Stromal cell of bone marrow (primary cell): ENCODE results near the gene C12orf57.

ENCODE experiments used
- DNase-seq: peaks from one replicate; pipeline ENCODE4 v3.0.0-alpha.2; 2012; ENCODE audit warnings: low read depth

Gene C12orf57

DNA sequence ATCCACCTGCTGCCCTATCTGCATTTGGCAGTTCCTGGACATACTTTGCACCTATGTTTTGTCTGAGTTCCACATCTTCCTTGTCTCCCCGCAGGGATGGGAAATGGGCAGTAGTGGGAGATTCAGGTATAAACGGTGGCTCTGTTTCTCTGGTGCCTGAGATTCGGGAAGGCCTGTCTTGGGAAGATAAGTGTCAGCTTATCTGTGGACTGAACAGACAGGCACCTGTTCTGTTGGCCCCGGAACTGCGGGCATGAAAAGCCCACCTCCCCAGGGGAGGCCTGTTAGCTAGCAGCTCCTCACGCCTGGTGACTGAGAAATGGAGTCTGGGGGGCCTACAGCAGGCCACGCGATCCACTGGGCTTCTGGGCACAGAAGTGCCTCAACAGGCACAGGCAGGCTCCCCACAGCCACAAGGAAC lies 20.8 kb downstream of the C12orf57 start:
- DNase-seq: no peak

DNA sequence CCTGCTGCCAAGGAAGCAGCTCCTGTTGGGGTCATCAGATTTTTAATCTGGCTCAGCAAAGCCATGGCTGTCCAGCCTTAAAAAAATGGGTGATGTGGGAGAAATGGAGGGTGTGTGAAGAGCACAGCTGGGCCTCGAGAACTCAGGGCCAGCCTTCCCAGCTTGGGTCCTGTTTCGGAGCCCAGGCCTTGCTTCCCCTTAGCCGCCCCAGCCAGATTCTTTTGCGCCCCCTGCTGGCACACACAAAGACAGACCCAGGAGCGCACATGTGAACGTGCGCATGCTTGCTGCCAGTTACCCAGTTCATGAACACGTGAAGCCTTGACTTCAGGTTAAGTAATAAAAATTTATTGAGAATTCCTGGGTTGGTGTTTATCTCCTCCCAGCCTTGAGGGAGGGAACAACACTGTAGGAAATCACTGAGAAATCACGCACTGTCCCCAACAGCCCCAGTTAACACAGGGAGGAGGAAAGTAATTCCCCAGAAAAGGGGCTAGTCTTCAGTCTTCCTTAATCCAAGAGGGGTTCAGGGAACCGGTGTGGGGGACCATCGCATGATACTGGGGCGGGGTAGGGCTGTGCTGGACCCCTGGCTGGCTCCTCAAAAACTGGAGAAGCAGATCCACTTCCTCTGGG lies 21.3 kb downstream of the C12orf57 start:
- DNase-seq: peak; percentile 74

DNA sequence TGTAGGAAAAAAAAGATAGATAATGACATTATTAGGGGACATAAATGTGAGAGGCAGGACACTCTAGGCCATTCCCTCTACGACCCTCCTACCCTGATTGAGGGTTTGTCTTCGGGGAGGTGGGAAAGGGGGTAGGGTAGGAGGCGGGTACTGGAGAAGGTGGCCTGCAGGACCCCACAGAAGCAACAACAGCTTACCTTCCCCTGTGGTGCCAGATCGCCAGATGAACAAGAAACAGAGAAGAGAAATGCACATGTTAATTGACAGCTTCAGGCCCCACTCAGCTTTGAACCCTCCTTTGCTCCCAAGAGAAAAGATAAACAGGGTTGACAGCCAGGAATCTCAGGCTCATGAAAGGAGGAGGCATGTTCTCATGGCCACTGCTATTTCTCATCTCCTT lies 21.9 kb downstream of the C12orf57 start:
- no peak for DNase-seq

DNA sequence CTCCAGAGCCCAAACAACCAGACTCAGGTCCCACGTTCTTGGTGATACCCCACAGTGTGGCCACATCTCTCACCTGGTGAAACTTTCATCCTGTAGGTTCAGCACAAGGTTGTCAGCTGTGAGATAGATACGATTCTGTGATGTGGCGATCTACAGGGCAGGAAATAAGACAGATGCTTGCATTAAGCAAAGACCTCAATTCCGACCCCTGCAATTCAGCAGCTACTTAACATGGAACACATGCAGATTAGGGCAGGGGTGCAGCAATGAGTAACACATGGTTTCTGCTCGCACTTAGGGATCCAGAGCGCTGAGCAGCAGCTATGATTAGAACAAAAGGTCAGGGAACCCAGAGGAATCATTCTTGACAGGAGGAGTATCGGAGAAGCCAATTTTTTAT lies 22.5 kb downstream of the C12orf57 start:
- no peak for DNase-seq

GRCh38 chr12:6967651-6968100 lies 23.9 kb downstream of the C12orf57 start:
- no peak for DNase-seq

DNA sequence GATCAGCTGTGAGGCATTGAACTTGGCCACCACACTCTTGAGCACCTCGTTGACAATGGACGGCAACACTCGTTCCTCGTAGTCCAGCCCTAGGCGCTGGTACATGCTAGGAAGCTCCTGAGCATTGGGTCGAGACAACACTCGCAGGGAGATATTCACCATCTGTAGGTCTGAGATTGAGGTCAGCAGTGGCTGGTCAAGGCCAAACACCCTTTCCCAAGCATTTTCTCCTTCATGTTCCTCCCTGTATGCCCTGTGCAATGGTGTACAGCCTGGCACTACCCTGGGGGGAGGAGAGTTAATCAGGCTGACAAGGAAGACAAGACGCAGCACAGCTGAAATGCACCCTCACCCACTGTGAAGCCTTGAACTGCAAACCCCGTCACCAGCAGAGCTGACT lies 24.6 kb downstream of the C12orf57 start:
- no peak for DNase-seq

GRCh38 chr12:6970096-6970527 lies 26.3 kb downstream of the C12orf57 start:
- DNase-seq: no peak

DNA sequence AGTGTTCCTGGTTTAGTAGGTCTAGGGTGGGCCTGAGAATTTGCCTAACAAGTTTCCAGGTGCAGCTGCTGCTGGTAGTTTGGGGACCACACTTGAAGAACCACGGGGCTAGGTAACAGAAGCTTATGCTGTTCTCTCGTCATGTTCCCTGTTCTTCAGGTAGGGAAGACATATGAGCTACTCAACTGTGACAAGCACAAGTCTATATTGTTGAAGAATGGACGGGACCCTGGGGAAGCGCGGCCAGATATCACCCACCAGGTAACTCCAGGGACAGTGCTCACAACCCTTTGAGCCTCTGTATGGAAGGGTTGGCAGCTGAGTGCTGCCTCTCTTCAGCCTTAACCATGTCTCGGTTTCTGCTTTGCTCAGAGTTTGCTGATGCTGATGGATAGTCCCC lies 30.4 kb downstream of the C12orf57 start:
- DNase-seq: no peak

DNA sequence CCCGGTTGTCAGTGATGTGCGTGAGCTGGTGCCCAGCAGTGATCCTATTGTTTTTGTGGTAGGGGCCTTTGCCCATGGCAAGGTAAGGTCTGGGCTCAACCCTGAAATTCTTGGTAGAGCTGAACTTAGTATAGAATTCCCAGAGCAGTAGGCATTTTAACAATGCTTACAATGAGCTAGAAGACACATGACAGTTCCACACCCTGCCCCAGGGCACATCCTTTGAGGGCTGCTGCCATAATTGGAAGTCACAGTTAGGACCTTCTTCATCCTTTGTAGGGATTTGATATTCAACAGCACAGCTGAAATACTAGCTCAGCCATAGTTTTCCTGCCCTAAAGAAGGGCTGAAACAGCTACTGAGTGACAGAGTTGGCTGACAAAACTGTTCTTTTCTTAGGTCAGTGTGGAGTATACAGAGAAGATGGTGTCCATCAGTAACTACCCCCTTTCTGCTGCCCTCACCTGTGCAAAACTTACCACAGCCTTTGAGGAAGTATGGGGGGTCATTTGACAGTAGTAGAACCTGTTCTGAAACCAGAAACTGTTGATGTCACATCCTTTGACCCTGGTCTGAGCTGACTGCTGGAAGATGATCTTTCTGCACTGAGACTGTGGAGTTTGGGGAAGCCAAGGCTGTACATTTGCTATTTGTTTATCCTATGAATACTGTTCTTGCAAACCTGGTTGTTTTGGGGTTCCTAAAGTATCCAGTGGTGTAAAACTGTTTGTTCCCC lies 31.6 kb downstream of the C12orf57 start:
- no peak for DNase-seq

DNA sequence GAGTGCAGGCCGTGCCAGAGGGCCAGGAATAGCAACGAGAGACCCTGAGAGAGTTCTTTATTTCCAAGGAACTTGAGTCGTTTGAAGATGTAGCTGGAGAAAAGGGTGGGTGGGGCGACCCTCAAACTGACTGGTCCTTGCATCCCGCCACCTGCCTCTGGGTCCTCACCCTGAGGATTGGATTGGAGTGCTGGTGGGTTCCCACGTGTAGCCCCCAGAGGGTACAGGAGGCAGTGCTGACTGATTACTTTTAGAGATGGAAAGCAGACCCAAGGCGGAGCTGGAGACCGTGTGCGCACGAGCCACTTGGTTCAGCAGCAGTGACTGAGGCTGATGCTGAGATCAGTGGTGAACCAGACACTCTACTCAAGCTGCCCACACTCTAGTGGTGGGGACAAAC lies 33.8 kb downstream of the C12orf57 start:
- no peak for DNase-seq

GRCh38 chr12:6978188-6978587 lies 34.4 kb downstream of the C12orf57 start:
- no peak for DNase-seq

GRCh38 chr12:6978611-6979011 lies 34.8 kb downstream of the C12orf57 start:
- no peak for DNase-seq

DNA sequence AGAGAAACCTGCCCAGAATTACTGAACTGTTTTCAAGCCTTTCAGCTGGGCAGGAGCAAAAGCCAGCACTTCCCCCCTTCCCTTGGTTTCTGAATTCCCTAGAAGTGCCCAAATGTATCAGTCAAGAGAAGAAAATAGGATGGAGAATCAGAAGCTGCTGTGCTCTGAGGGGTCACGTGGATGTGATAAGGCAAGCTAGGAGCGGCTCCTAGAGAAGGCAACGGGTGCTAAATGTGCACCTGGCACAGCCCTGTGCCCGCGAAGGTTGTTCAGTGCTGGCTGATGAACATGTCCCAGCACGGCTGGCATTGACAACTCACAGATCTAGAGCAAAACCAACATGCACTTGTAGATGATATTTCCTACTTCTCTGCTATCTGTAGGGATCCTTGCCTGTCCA lies 35.2 kb downstream of the C12orf57 start:
- DNase-seq: no peak

- no peak for DNase-seq
Observed at GRCh38 chr12:6979453-6979852, 35.6 kb downstream of the C12orf57 start.

DNA sequence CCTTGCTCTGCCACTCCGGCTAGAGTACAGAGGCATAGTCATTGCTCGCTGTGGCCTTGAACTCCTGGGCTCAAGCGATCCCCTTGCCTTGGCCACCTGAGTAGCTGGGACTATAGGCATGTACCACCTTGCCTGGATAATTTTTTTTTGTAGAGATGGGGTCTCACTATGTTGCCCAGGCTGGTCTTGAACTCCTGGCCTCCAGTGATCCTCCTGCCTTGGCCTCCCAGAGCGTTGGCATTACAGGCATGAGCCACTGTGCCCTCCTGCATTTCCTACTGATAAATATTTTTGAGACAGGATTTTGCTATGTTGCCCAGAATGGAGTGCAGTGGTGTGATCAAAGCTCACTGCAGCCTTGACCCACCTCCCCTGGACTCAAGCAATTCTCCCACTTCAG lies 36.3 kb downstream of the C12orf57 start:
- DNase-seq: no peak

DNA sequence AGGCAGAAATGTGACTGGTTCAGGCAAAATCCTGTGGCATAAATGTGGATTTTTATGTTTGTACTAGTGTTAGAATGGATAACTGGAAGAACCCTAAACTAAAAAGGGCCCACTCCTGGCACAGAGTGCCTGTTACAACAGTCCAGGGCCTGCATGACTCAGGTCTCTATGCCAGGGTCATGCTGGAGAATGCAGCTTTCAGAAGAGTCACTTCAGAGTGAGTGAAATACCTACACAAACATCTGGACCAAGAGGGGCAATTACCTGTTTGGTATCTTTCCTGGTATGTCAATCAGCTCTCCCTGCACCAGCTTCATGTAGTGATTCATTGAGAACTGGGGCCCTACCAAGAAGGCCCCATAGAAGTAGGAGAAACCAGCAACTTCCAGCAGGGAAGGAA lies 36.9 kb downstream of the C12orf57 start:
- no peak for DNase-seq

GRCh38 chr12:6981152-6982052 lies 37.6 kb downstream of the C12orf57 start:
- DNase-seq: no peak

- no peak for DNase-seq
Observed at GRCh38 chr12:6982532-6982931, 38.7 kb downstream of the C12orf57 start.

GRCh38 chr12:6987956-6988553 lies 44.2 kb downstream of the C12orf57 start:
- DNase-seq: no peak
